Liver (tissue), 9 donors: ENCODE results near the gene PDE1C. TPM values are rescaled to one million over a fixed set of nuclear protein-coding genes. Genes with fewer than 3 reads are reported as not detected.

Experiments used
- DNase-seq: peaks from one replicate; pipeline ENCODE4 v3.0.0-alpha.2; 2017; ENCODE audit warnings: low spot score
- H3K27ac ChIP-seq, 2 donors: one replicate each; pipeline ENCODE4 v1.7.0; 2013; ENCODE audit warnings: inconsistent platforms in 2 of 2, low read length in 2 of 2, control low read depth in 1 of 2, low read depth in 1 of 2, mild to moderate bottlenecking in 1 of 2
- H3K27me3 ChIP-seq, 4 donors: one replicate each; pipeline versions ENCODE4 v1.6.1 to v1.7.0; 2013; ENCODE audit warnings: low read length in 3 of 4, inconsistent platforms in 1 of 4, mild to moderate bottlenecking in 1 of 4, moderate library complexity in 1 of 4; ENCODE audit not compliant: control insufficient read depth in 4 of 4, insufficient read depth in 4 of 4
- H3K36me3 ChIP-seq, 4 donors: one replicate each; pipeline versions ENCODE4 v1.6.1 to v1.7.0; 2013; ENCODE audit warnings: low read length in 3 of 4, mild to moderate bottlenecking in 3 of 4, low read depth in 1 of 4, moderate library complexity in 1 of 4; ENCODE audit not compliant: control insufficient read depth in 4 of 4, insufficient read depth in 3 of 4
- H3K4me1 ChIP-seq, 4 donors: one replicate each; pipeline versions ENCODE4 v1.6.1 to v1.7.0; 2013; ENCODE audit warnings: low read length in 3 of 4, mild to moderate bottlenecking in 3 of 4, moderate library complexity in 1 of 4; ENCODE audit not compliant: control insufficient read depth in 4 of 4, insufficient read depth in 4 of 4
- H3K4me3 ChIP-seq, 3 donors: one replicate each; pipeline versions ENCODE4 v1.6.1 to v1.7.0; 2013; ENCODE audit warnings: low read length in 3 of 3, control low read depth in 1 of 3, low read depth in 1 of 3, mild to moderate bottlenecking in 1 of 3
- H3K9ac ChIP-seq, 2 donors: one replicate each; pipeline ENCODE4 v1.7.0; 2013; ENCODE audit warnings: low read length in 2 of 2, mild to moderate bottlenecking in 2 of 2, moderate library complexity in 2 of 2, control low read depth in 1 of 2, low read depth in 1 of 2
- H3K9me3 ChIP-seq, 4 donors: one replicate each; pipeline versions ENCODE4 v1.6.1 to v1.7.0; 2013; ENCODE audit warnings: low read length in 3 of 4; ENCODE audit not compliant: control insufficient read depth in 4 of 4
- ATF3 ChIP-seq: IDR thresholded peaks from 2 replicates; pipeline ENCODE4 v1.6.1; 2016; ENCODE audit warnings: antibody characterized with exemption
- CTCF ChIP-seq: fragments of 150-350 bp; IDR thresholded peaks from 2 replicates; pipeline ENCODE4 v1.5.1; 2017; ENCODE audit warnings: improper control_type of control experiment, low read depth, low read length; ENCODE audit not compliant: missing input control
- EGR1 ChIP-seq, 2 donors: IDR thresholded peaks; 2 replicates each; pipeline ENCODE4 v1.6.1; 2016 to 2018; ENCODE audit warnings: antibody characterized with exemption in 2 of 2, low read depth in 2 of 2
- FOXA1 ChIP-seq: IDR thresholded peaks from 2 replicates; pipeline ENCODE4 v1.6.1; 2016; ENCODE audit warnings: antibody characterized with exemption
- FOXA2 ChIP-seq: IDR thresholded peaks from 2 replicates; pipeline ENCODE4 v1.6.1; 2016; ENCODE audit warnings: antibody characterized with exemption
- GABPA ChIP-seq, 2 donors: IDR thresholded peaks in 1 of 2; conservative IDR thresholded peaks in 1 of 2; 2 replicates each; pipeline ENCODE4 v1.6.1; 2016; ENCODE audit warnings: antibody characterized with exemption in 2 of 2, mild to moderate bottlenecking in 1 of 2, moderate library complexity in 1 of 2
- HNF4A ChIP-seq, 2 donors: conservative IDR thresholded peaks; 2 replicates each; pipeline ENCODE4 v1.6.1; 2016; ENCODE audit warnings: antibody characterized with exemption in 2 of 2, mild to moderate bottlenecking in 2 of 2
- HNF4G ChIP-seq: IDR thresholded peaks from 2 replicates; pipeline ENCODE4 v1.6.1; 2016; ENCODE audit warnings: antibody characterized with exemption
- JUND ChIP-seq, 2 donors: IDR thresholded peaks; 2 replicates each; pipeline ENCODE4 v1.6.1; 2016; ENCODE audit warnings: antibody characterized with exemption in 2 of 2
- MAX ChIP-seq: IDR thresholded peaks from 2 replicates; pipeline ENCODE4 v1.6.1; 2016; ENCODE audit warnings: antibody characterized with exemption
- NR2F2 ChIP-seq: IDR thresholded peaks from 2 replicates; pipeline ENCODE4 v1.6.1; 2016; ENCODE audit warnings: antibody characterized with exemption
- RAD21 ChIP-seq, 2 donors: IDR thresholded peaks; 2 replicates each; pipeline ENCODE4 v1.6.1; 2016; ENCODE audit warnings: antibody characterized with exemption in 2 of 2, mild to moderate bottlenecking in 2 of 2
- REST ChIP-seq: IDR thresholded peaks from 2 replicates; pipeline ENCODE4 v1.6.1; 2016; ENCODE audit warnings: antibody characterized with exemption, mild to moderate bottlenecking
- RXRA ChIP-seq, 2 donors: IDR thresholded peaks; 2 replicates each; pipeline ENCODE4 v1.6.1; 2017 to 2018; ENCODE audit warnings: antibody characterized with exemption in 2 of 2, mild to moderate bottlenecking in 1 of 2
- SP1 ChIP-seq: IDR thresholded peaks from 2 replicates; pipeline ENCODE4 v1.6.1; 2018; ENCODE audit warnings: antibody characterized with exemption, mild to moderate bottlenecking
- TAF1 ChIP-seq: conservative IDR thresholded peaks from 2 replicates; pipeline ENCODE4 v1.6.1; 2016; ENCODE audit warnings: antibody characterized with exemption, mild to moderate bottlenecking
- YY1 ChIP-seq: IDR thresholded peaks from 2 replicates; pipeline ENCODE4 v1.6.1; 2016; ENCODE audit warnings: antibody characterized with exemption, mild to moderate bottlenecking
- ZBTB33 ChIP-seq: IDR thresholded peaks from 2 replicates; pipeline ENCODE4 v1.6.1; 2016; ENCODE audit warnings: antibody characterized with exemption
- WGBS: extraction: QIAGEN DNeasy Blood & Tissue Kit; methylation state at CpG from one replicate; pipeline ENCODE4 v1.1.7; 2013; 5-methylcytosine and 5-hydroxymethylcytosine counted together
- polyA plus RNA-seq, 2 donors: library from polyadenylated mRNA; stranded (reverse) in 1 of 2; unstranded in 1 of 2; fragments of 200-250 nt in 1 of 2; fragments of >200 nt in 1 of 2; fragmentation: Nextera tagmentation in 1 of 2; extraction: Ambion mirVana in 1 of 2; gene quantifications; one replicate each; pipeline versions ENCODE4 v1.2.1 to v1.2.3, GENCODE V29; 2013 to 2015
- total RNA-seq, 2 donors: library from RNA; depleted of rRNA; stranded (reverse); fragments of >200 nt; gene quantifications; one replicate each; pipeline ENCODE4 v1.2.3, GENCODE V29; 2014
- donor health status: healthy.
- donor health status: healthy.
- donor health status: healthy.
- donor health status: healthy.
- donor health status: healthy.

Gene PDE1C
- total and polyA plus RNA-seq, 4 donors = 0.05 to 0.92 (median 0.47) TPM; not detected in 1

- no peak overlapping the region for H3K27ac ChIP-seq
- H3K4me3 ChIP-seq = no peak overlapping the region
- no peaks in the 10 kb centered on the region for H3K36me3 ChIP-seq
- no peaks in the 10 kb centered on the region for H3K27me3 ChIP-seq
- no peaks in the 10 kb centered on the region for H3K4me1 ChIP-seq
- no peak overlapping the region for H3K9ac ChIP-seq
- DNase-seq = no peak
- TF ChIP-seq EGR1 (IDR thresholded peaks at IDR 0.05; ENCODE audit: low read depth in 2 of 2) (no peak), GABPA (IDR thresholded peaks at IDR 0.05 in 1 of 2, conservative IDR thresholded peaks at IDR 0.05 in 1 of 2) (no peak), REST (no peak), HNF4A (conservative IDR thresholded peaks at IDR 0.05) (no peak), FOXA2 (no peak), RAD21 (IDR thresholded peaks at IDR 0.05) (no peak), TAF1 (no peak), ATF3 (no peak)
- H3K9me3 ChIP-seq = no peaks in the 10 kb centered on the region
Observed at GRCh38 chr7:32089678-32090077, 19.5 kb upstream of the PDE1C start.

GRCh38 chr7:32089256-32089655 lies 19.0 kb upstream of the PDE1C start:
- H3K27ac ChIP-seq = no peak overlapping the region
- no peaks in the 10 kb centered on the region for H3K27me3 ChIP-seq
- H3K4me3 ChIP-seq = no peak overlapping the region
- no peak overlapping the region for H3K9ac ChIP-seq
- no peaks in the 10 kb centered on the region for H3K4me1 ChIP-seq
- no peak for DNase-seq
- no peaks in the 10 kb centered on the region for H3K9me3 ChIP-seq
- no peaks in the 10 kb centered on the region for H3K36me3 ChIP-seq
- 71% methylated on average over 5 of the region's 5 CpGs for WGBS
- no peak for TF ChIP-seq CTCF
- no peak for TF ChIP-seq ZBTB33
- TF ChIP-seq HNF4A (conservative IDR thresholded peaks at IDR 0.05) = no peak
- TF ChIP-seq EGR1 (IDR thresholded peaks at IDR 0.05; ENCODE audit: low read depth in 2 of 2) = no peak
- TF ChIP-seq RXRA (IDR thresholded peaks at IDR 0.05) = no peak
- no peak for TF ChIP-seq ATF3
- no peak for TF ChIP-seq YY1
- no peak for TF ChIP-seq JUND (IDR thresholded peaks at IDR 0.05)
- TF ChIP-seq TAF1 = no peak
- TF ChIP-seq FOXA2 = no peak
- no peak for TF ChIP-seq FOXA1
- no peak for TF ChIP-seq MAX
- no peak for TF ChIP-seq NR2F2
- TF ChIP-seq SP1 = no peak
- no peak for TF ChIP-seq HNF4G
- TF ChIP-seq RAD21 (IDR thresholded peaks at IDR 0.05) = no peak
- TF ChIP-seq REST = no peak
- no peak for TF ChIP-seq GABPA (IDR thresholded peaks at IDR 0.05 in 1 of 2, conservative IDR thresholded peaks at IDR 0.05 in 1 of 2)
